Lower leg skin (tissue), 4 donors: ENCODE data around the gene PRCC. TPM values are rescaled to one million over a fixed set of nuclear protein-coding genes. Genes with fewer than 3 reads are reported as not detected.
A peak's percentile ranks its signal among the peaks of the same experiment; 100 is the strongest.

ENCODE experiments used
- DNase-seq, 2 donors: peaks; one replicate each; pipeline ENCODE4 v3.0.0-alpha.2; 2019; ENCODE audit warnings: low spot score in 2 of 2
- H3K4me3 ChIP-seq: fragments of 200-600 bp; sonication (generic); 2 replicates; pipeline ENCODE4 v1.5.1; 2017; ENCODE audit warnings: mild to moderate bottlenecking, low read depth; ENCODE audit not compliant: poor library complexity, severe bottlenecking
- CTCF ChIP-seq, 3 donors: fragments of 450-650 bp; IDR thresholded peaks; one replicate each; pipeline ENCODE4 v1.5.1; 2016; ENCODE audit warnings: antibody characterized with exemption in 3 of 3, mild to moderate bottlenecking in 3 of 3, moderate library complexity in 2 of 3
- POLR2A ChIP-seq, 2 donors: fragments of 450-650 bp; IDR thresholded peaks; one replicate each; pipeline ENCODE4 v1.6.1; 2016 to 2017; ENCODE audit warnings: antibody characterized with exemption in 2 of 2, mild to moderate bottlenecking in 1 of 2, moderate library complexity in 1 of 2
- WGBS, 2 donors: methylation state at CpG; one replicate each; pipeline ENCODE4 v1.1.5; 2018; 5-methylcytosine and 5-hydroxymethylcytosine counted together
- intact Hi-C: fragments of 100-400 bp; cut with DNase I; formaldehyde crosslinking; loops from one replicate; pipeline ENCODE4 v1.15.0; 2023; ENCODE audit warnings: low total_unique reads
- total RNA-seq, 4 donors: library from RNA; depleted of rRNA; stranded (reverse); fragments of >200 nt; gene quantifications; one replicate each; pipeline ENCODE4 v1.1.0, GENCODE V29; 2016

Gene PRCC
- total RNA-seq, 4 donors from 2014 or later, result 35.4 to 45.6 (median 38.8) TPM

GRCh38 chr1:156813750-156814570 lies 46.6 kb downstream of the PRCC start:
- peak overlapping the region; percentile 8 for H3K4me3 ChIP-seq
- TF ChIP-seq CTCF (IDR thresholded peaks at IDR 0.05) (no peak), POLR2A (IDR thresholded peaks at IDR 0.05) (no peak)
- intact Hi-C loops, result no loop called here
- WGBS, 2 donors, result 3 to 37% methylated on average over 17 to 40 of the region's 60 CpGs
- peak in 1 of 2 donors; percentile 90 for DNase-seq

- no peak for DNase-seq
- no peak overlapping the region for H3K4me3 ChIP-seq
- WGBS, 2 donors, result 47 to 54% methylated on average over 7 of the region's 7 CpGs
- TF ChIP-seq POLR2A (IDR thresholded peaks at IDR 0.05) (no peak), CTCF (IDR thresholded peaks at IDR 0.05) (no peak)
- intact Hi-C loops, result no loop called here
Observed at GRCh38 chr1:156814571-156815260, 47.4 kb downstream of the PRCC start.

- DNase-seq, result no peak
- intact Hi-C loops, result no loop called here
- H3K4me3 ChIP-seq, result no peak overlapping the region
- no peak for TF ChIP-seq POLR2A (IDR thresholded peaks at IDR 0.05)
- 59 to 71% methylated on average over 5 of the region's 5 CpGs for WGBS, 2 donors
Observed at GRCh38 chr1:156815307-156815826, 48.0 kb downstream of the PRCC start.

GRCh38 chr1:156815961-156816422 lies 48.7 kb downstream of the PRCC start:
- 71 to 72% methylated on average over 8 to 10 of the region's 10 CpGs for WGBS, 2 donors
- TF ChIP-seq POLR2A (IDR thresholded peaks at IDR 0.05), result no peak
- TF ChIP-seq CTCF (IDR thresholded peaks at IDR 0.05), result no peak
- no peak for DNase-seq
- no peak overlapping the region for H3K4me3 ChIP-seq
- intact Hi-C loops, result no loop called here

- TF ChIP-seq CTCF (IDR thresholded peaks at IDR 0.05), result no peak
- TF ChIP-seq POLR2A (IDR thresholded peaks at IDR 0.05), result no peak
- DNase-seq, result peak; percentile 43 to 90
- no peak within 1 kb of the TSS for H3K4me3 ChIP-seq
- intact Hi-C loops, result no loop called here
- WGBS, 2 donors, result 41 to 49% methylated on average over 10 of the region's 10 CpGs
Observed at GRCh38 chr1:156816561-156817328, 49.4 kb downstream of the PRCC start, which contains the start of gene SH2D2A. SH2D2A (minus strand) TSS chr1:156816848; CDS start chr1:156816708, 140 bp downstream.
